DMS79 treated with DMSO at 0.1 percent for 48 hours (cell line): ENCODE data around the gene RETREG1.
"Not testable (repeated sequence)": the region's sequence is repeated elsewhere in the genome, so short reads cannot be mapped to it uniquely, and the experiment has no call there.

Source experiments
- DNase-seq: peaks from one replicate; lab custom pipeline; 2025; lab: John Stamatoyannopoulos, UW

The RETREG1 gene

DNA sequence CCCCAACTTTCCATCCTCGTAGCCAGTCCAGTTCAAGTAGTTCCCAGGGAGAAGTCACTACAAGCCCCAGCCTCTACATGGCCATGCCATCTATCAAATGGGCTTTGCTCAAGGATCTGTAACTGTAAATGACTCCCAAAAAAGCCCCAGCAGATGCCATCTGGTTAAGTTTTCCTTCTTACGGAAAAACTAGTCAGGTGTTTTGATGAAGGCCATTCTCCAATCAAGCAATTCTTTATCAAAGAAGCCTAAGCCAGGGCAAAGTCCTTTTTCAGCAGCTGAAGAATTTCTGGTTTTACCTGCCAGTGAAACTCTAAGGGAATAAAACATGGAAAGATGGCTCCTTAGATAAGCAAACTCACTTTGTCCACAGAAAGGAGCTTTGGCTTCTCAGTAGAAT lies 129.3 kb downstream of the RETREG1 start:
- no peak for DNase-seq

DNA sequence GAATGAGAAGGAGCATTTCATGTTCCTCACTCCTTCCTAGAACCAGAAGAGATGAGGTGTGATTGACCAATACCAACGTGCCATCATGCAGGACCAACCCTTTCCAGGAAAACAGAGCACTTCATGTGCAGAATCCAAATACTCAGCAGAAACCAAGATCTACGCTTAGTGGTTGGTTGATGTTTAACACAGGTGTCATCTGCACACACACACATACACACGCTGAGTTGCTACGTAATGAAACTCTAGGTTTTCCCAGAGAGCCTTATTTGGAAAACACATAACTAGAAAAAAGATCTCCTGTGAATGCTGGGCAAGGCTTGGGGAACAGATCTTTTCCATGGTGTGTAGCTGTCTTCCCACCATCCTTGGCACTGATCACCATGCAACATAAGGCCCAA lies 130.1 kb downstream of the RETREG1 start:
- no peak for DNase-seq

DNA sequence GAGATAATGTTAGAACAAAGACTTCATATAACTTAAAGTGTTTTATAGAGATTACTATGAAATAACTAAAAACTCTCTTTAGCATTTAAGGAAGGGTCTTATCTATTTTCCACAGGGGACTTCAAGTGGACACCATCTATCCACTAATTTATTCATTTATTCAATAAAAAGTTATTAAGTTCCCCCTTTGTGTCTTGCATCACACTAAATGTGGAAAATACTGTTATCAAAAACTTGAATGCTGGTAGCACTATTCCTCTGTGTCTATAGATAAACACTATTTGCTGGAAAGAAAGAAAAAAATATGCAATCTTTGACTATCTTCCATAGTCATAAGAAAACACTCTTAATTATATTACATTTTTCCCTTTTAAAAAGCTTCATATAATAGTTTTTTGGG lies 131.1 kb downstream of the RETREG1 start:
- DNase-seq: no peak

DNA sequence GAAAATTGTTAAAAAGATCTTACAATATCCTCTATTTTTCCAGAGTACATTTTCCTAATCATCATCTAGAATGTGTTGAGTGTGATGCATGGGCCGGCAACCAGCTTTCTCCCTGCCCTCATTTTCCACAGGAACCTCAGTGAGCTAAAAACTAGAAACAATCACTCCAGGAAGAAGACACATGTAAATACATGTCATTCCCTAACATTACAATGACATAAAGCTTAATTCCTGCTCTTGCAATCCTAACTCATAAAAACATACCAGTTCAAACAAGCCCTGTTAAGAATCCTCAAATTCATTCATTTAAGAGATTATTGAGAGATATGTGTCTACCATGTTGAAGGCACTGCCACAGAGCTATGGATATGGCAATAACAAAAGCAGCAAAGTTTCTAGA lies 132.7 kb downstream of the RETREG1 start:
- DNase-seq: no peak

DNA sequence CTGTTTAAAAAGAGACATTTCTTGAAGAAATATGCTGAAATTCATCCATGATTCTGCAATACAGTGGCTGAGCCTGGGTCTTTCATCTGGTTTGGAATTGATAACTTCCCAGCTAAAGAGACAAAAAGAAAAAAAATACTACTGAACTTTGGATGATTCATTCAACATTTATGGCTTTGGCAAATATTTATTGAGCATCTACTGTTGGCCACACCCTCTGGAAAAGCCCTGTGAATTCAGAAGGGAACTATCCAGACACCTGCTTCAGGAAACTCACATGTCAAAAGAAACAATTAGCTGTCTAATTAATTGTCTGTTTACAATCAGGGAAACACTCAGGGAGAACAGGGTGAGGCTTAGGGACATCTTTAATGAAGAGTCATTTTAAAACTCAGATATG lies 133.4 kb downstream of the RETREG1 start:
- no peak for DNase-seq

DNA sequence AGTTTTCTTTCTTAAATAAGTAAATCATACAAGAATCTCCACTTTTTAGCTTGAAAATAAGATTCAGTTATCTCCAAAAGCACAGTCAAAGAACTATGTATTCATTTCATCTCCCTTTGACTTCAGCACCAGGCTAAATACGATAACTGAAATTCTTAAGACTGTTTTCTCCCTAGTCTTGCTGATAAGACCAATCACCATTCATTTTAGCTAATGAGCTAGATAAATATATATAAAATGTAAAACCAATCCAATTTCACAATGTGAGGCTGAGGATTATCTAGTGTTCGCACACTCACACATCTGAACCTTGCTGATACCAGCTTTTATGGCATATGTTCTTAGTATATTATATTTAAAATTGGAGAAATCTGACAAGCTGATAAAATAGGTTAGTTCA lies 133.9 kb downstream of the RETREG1 start:
- DNase-seq: no peak

DNA sequence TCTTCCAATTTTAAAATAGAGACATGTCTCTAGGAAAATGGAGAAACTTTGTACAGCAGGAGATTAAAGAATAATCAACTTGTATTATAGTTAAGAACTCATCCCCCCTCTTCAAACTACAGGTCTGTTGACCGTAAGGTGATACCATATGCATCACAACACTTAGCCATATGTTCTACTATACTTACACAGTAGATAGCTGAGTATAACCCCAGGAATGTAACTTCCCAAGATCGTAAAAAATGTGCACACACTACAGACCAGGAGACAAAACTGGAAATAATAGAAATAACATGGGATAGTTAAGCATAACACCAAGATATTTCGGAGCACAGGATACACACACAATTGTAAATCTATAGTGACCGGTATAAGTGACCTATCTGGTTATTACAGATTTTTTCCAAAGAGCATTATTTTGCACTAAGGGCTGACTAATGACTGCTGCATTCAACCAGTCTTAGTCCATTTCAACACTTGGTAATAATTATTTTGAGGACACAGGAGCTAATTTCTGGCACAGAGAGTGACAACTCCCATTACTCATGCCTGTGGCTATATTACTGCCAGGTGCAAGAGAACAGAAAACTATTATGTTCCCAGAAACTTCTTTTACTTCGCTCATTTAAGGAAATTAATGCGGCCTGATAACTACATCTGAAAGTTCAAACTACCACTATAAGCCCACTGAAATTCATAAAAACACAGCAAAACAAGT lies 135.8 kb downstream of the RETREG1 start:
- no peak for DNase-seq

DNA sequence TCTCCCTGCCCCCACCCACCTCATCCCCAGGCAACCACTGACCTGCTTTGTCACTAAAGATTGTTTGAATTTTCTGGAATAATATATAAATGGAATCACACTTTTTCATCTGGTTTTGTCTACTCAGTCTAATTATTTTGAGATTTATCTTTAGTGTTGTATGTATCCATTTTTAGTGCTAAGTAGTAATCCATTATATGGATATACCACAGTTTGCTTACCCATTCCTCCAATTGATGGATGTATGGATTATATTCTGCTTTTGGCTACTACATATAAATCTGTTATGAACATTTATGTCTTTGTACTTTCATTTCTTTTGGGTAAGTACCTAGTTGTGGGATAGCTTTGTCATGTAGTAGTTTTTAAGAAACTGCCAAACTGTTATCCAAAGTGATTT lies 136.7 kb downstream of the RETREG1 start:
- no peak for DNase-seq

DNA sequence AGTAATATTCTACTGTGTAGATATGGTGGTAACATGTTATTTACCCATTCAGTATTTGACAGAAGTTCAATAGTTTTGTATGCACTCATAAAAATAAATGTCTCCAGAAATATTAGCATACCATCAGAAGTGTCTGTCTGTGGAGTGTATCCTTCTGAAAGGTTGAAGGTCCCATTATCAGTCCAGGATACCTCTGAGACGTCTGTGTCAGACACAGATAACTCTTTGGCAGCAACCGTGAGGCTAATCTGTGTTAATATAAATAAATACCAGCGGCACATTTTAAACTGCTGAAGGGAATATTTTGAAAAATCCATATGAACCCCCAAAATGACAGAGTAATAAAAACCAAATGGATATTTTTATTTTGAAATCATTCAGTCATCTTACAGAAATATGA lies 139.3 kb downstream of the RETREG1 start:
- DNase-seq: no peak

DNA sequence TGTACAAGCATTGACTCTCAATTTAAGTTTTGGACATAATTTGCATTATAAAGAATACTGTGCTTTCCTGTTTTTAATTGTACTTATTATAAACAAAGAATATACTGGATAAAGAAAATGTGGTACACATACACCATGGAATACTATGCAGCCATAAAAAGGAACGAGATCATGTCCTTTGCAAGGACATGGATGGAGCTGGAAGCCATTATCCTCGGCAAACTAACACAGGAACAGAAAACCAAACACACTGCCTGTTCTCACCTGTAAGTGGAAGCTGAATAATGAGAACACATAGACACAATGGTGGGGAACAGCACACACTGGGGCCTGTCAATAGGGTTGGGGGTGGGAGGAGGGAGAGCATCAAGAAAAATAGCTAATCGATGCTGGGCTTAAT lies 140.4 kb downstream of the RETREG1 start:
- not testable (repeated sequence) for DNase-seq

DNA sequence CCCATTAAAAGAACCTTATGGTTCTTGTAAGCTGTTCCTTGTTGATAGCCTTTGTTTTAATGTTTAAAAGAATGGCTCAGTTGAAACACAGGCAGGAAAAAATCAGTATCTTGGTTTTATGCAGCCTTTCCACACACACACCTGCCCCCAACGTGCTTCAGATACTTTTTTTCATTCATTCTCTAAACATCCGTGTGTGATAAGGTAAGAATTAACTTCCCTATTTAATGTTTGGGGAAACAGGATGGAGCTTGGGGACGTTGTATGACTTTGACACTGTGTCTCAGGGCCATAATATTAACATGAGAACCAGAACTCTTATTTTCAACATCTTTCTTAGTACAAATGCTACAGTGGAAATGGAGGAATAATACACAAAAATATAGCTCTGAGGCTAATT lies 145.4 kb downstream of the RETREG1 start:
- DNase-seq: no peak

DNA sequence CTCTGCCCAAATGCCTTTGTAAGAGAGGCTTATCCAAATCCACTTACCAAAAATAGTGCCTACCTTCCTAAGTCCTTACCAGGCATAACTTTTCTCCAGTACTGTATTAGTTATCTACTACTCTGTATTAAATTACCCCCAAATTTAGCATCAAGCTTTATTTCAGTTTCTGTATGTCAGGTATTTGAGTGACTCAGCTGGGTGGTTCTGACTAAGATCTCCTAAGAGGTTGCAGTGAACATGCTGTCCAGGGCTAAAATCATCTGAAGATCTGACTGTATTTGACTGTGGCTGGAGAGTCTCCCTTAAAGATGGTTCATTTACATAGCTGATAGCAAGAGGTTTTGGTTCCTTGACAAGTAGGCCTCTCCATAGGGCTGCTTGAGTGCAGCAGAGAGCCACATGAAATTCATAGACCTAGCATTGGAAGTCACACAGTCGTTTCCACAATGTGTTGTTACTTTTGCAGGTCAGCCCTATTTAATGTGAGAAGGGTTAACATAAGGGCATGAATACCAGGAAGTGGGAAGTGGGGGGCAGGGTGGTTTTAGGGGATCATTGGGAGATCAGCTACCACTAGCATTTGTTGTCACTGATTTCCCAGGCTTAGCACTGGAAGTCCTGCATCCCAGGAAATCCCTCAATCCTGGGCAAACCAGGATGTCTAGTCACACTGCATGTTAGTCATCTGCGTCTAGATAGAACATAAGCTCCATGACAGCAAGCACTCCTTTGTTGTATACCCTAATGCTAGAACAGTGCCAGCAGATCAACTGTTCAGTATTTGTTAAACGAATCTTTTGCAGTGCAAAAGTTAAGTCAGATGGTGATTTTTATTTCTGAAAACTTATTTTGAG lies 149.2 kb downstream of the RETREG1 start:
- DNase-seq: no peak

DNA sequence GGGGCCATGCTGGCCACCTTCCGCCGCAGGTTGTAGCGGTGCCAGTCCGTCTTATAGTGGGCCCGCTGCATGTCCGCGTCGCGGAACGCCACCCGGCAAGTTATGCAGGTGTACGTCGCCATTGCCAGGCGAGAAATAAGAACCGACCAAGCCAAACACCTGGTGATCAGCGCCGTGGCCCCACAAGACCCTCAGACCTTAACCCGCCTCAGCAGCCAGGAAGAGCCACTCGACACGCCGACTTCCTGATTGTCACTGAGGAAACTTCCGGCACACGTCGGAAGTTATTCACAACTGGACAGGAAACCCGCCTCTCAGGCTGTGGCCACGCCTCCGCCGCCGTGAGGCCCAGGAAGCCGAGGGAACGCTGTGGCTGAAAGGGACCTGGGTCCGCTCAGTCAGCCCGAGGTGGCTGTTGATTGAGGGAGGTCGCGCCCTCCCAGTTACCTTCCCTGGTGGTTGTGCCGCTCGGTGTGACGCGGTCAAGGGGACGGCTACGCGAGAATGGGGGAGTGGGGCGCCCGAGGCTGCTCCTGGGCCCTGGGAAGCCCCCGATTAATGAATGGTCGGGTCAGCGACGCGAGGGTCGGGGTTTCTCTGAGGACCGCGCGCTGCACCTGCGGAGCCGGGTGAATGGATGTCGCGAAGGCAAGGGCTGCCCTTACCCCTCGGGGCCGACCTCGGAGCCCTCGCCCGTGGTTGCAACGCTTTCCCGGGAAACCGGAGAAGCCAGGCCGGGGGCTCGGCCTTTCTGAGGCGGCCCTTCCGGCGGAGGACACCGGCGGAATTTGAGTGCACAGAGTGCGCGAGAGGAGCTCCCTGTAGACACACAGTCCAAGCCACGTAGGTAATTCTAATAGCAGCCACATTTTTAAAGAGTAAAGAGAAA lies 151.0 kb downstream of the RETREG1 start, which contains the start of gene ZNF622:
Gene ZNF622 (minus strand): TSS at position 257 of the 889 bp plus-strand sequence. CDS start 135 bp downstream, at position 122.
- DNase-seq: peak; percentile 83

DNA sequence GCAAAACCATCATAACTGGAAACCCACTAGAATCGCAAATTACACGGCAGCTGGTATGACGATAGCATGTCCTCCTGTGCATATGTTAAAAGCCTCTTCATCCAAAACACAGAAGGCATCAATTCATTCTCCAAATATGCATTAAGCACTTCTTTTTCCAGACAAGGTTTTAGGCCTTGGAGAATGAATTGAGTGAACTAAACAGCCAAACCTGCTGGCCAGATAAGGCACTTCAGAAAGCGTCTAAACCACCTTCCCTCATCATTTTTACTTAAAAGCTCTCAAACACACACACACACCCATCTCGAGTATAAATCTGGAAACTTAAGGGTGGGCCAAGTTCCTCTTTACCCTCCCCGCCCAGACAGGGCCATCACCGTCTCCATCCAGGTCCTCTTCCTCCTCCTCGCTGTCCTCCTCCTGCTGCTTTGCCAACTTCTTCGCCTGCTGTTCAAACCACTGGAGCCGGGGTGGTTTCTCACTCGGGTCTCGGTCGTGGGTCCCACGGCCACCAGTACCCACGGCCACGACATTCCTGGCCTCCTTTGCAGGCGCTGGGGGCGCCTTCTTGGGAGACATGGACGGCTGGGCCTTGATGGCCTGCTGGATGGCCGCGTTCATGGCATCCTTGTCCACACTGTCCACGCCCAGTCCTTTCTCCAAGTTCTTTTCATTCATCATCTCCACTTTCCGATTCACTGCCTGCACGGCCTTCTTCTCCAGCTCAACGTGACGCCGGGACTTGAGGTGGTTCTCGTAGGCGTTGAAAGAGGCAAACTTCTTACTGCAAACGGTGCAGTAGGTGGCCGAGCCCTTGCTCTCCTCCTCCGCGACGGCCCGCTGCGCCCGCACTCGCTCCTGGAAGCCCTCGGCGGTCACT lies 151.9 kb downstream of the RETREG1 start:
- DNase-seq: no peak

DNA sequence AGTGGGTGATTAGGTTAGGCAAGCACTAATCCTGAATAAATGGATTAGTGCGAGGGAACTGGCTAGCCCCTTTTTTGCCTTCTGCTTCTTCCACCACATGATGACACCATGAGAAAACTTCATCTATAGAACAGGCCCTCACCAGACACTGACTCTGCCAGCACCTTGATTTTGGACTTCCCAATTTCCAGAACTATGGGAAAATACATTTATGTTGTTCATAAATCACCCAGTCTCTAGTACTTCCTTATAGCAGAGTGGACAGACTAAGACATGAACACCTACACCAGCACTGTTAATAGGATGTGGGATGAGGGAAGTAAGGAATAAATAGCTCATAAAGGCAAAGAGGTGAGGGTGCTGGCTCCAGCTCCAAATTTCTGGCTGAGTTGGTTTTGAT lies 152.6 kb downstream of the RETREG1 start:
- no peak for DNase-seq

DNA sequence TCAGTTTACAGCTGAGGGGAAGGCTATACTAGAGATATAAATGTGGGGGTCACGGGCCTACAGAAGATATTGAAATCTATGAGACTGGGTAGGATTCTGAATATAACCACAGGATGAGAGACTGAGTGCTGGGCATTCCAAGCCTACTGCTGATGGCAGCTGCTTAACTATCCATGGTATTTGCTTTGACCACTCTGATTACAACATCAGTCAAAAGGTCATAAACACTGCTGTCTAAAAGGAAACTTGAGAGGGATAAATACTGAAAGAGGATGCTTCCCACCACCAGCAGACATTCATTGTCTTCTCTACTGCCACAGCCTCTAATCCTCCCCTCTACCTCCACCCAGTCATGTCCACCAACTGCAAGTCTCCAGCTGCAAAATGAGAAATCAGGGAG lies 155.0 kb downstream of the RETREG1 start:
- DNase-seq: no peak

DNA sequence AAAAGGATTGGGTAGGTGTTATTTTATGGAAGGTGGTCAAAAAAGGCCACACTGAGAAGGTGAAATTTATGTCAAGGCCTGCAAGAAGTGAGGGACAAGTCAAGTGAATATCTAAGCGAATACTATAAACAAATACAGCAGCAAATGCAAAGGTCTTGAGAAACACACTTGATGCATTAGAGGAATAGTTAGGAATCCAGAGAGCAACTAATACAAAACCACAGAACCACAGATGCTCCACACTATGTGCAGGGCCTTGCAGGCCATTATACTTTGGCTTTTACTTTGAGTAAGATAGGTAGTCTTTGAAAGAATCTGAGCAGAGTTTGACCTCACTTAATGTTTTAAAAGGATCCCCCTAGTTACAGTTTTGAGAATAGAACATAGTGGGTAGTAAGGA lies 155.8 kb downstream of the RETREG1 start:
- no peak for DNase-seq

DNA sequence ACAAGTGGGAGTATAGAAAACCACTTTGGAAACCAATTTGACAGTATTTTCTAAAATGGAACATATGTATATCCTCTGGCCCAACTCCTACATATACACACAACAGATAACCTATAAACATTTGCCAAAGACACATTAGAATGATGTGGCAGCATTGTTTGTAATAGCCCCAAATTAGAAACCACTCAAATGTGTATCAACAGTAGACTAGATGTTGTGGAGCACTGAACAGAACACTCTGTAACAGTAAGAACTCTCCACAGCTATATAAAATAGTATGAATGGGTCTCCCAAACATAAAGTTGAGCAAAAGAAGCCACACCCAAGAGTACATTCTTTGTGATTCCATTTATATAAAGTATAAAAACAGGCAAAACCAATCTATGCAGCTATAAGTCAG lies 157.3 kb downstream of the RETREG1 start:
- DNase-seq: no peak

DNA sequence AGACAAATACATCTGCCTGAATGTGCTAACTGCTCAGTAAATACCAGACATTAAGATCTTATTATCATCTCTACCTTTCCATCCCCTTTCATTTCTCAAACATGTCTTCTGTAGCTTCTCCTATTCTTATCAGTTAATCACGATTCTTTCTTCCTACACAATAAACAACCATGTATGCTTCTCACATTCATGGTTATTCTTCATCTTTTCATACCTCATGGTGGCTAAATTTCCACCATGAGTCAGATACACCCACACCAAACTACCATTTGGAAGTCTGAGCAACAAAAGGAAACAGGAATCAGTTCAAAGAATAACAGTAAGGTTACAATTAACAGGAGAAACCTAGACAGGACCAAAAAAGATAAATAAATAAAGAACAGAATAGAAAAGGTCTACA lies 158.9 kb downstream of the RETREG1 start:
- DNase-seq: no peak

DNA sequence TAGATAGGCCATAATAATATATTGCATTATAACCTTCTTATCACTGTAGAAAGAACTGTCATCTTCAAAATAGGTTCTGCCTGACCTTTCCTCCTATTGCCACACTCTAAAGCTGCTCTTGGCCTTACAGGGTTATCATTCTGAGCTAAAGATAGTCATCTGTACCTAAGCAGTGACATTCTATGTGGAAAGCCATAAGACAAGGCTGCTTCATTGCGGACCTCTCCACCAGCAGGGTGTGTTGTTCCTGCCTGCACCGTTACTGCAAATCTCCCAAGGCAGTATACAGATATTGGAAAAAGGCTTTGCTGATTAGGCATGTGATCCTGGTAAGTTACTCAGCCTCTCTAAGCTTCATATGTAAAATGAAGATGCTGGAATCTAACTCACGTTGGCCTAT lies 159.3 kb downstream of the RETREG1 start:
- DNase-seq: no peak

DNA sequence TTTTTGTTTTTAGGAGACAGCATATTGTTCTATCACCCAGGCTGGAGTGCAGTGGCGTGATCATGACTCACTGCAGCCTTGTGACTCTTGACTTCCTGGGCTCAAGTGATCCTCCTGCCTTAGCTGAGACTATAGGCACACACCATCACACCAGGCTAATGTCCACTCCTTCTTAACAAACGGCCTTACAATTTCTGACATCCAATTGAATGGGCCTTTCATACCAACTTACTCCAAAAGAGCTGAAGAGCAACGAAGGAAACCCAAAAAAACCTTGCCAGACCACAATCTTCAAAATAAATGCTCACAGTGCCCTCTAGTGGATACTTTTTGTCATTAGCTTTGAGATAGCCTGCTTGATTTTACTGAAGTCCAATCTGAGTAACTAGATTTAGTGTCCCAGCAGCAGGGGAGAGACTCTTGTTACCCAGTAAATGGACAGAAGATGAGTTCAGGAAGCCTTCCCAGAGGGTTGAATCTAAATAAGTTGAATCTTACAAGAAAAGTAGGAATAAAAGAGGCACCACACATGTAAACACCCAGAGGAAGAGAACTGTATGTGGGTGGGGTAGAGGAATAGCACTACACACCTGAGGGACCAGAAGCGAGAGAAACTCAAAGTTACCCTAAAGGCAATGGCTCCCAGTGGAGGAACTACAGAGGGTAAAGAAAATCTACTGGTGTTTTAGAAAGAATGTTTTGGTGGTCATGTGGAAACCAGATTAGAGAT lies 160.5 kb downstream of the RETREG1 start:
- peak; percentile 35 for DNase-seq
